HG03060 (cell line): ENCODE measurements around the gene TWSG1.
"Not testable (repeated sequence)": the region's sequence is repeated elsewhere in the genome, so short reads cannot be mapped to it uniquely, and the experiment has no call there.

Experiments used
- ATAC-seq: cut with Tn5 transposase; IDR thresholded peaks from one replicate; pipeline ENCODE4 v1.9.1; 2021; ENCODE audit warnings: low read depth, moderate number of reproducible peaks; ENCODE audit not compliant: unreplicated experiment

The TWSG1 gene

GRCh38 chr18:9380621-9381395 is 46.2 kb downstream of the TWSG1 start:
- no peak for ATAC-seq

GRCh38 chr18:9386879-9387278 is 52.3 kb downstream of the TWSG1 start:
- no peak for ATAC-seq

- no peak for ATAC-seq
These were observed 53.3 kb downstream of the TWSG1 start for GRCh38 chr18:9387891-9388290.

GRCh38 chr18:9389706-9390105 is 55.1 kb downstream of the TWSG1 start:
- no peak for ATAC-seq

- no peak for ATAC-seq
These were observed 58.2 kb downstream of the TWSG1 start for GRCh38 chr18:9392726-9393125.

GRCh38 chr18:9394046-9394445 is 59.5 kb downstream of the TWSG1 start:
- ATAC-seq = no peak

GRCh38 chr18:9400197-9400596 is 65.6 kb downstream of the TWSG1 start:
- ATAC-seq = no peak

GRCh38 chr18:9401176-9401575 is 66.6 kb downstream of the TWSG1 start:
- no peak for ATAC-seq

GRCh38 chr18:9402358-9403007 is 67.9 kb downstream of the TWSG1 start:
- ATAC-seq = not testable (repeated sequence)

GRCh38 chr18:9403795-9404564 is 69.4 kb downstream of the TWSG1 start:
- no peak for ATAC-seq

- ATAC-seq = no peak
These were observed 70.0 kb downstream of the TWSG1 start for GRCh38 chr18:9404565-9405060.

- no peak for ATAC-seq
These were observed 70.6 kb downstream of the TWSG1 start for GRCh38 chr18:9405130-9405529.

- ATAC-seq = no peak
These were observed 71.4 kb downstream of the TWSG1 start for GRCh38 chr18:9405977-9406376.

- no peak for ATAC-seq
These were observed 75.9 kb downstream of the TWSG1 start for GRCh38 chr18:9410515-9410914.

GRCh38 chr18:9413576-9413975 is 79.0 kb downstream of the TWSG1 start:
- ATAC-seq = no peak

GRCh38 chr18:9416563-9417072 is 82.0 kb downstream of the TWSG1 start:
- ATAC-seq = no peak

GRCh38 chr18:9417073-9417851 is 82.7 kb downstream of the TWSG1 start:
- ATAC-seq = no peak

- ATAC-seq = no peak
These were observed 83.6 kb downstream of the TWSG1 start for GRCh38 chr18:9418047-9418690.

- ATAC-seq = no peak
These were observed 85.5 kb downstream of the TWSG1 start for GRCh38 chr18:9419956-9420631.
